GM21367 (cell line): Measurements from ENCODE around the gene COA8.
"Not testable (repeated sequence)": the region's sequence is repeated elsewhere in the genome, so short reads cannot be mapped to it uniquely, and the experiment has no call there.

ENCODE experiments used
- ATAC-seq: cut with Tn5 transposase; IDR thresholded peaks from one replicate; pipeline ENCODE4 v1.9.1; 2021; ENCODE audit not compliant: unreplicated experiment

COA8 gene

GRCh38 chr14:103525430-103526246 lies 37.1 kb upstream of the COA8 start:
- ATAC-seq: not testable (repeated sequence)

- no peak for ATAC-seq
Observed at GRCh38 chr14:103526247-103526913, 36.4 kb upstream of the COA8 start.

- ATAC-seq: no peak
Observed at GRCh38 chr14:103526914-103527248, 35.9 kb upstream of the COA8 start.

- ATAC-seq: peak; percentile 41
Observed at GRCh38 chr14:103527408-103528145, 35.2 kb upstream of the COA8 start.

- no peak for ATAC-seq
Observed at GRCh38 chr14:103528146-103528586, 34.6 kb upstream of the COA8 start.

GRCh38 chr14:103528587-103529382 lies 34.0 kb upstream of the COA8 start, which contains the start of gene TRMT61A:
Gene TRMT61A (plus strand): TSS chr14:103529196. CDS start chr14:103529979, 783 bp downstream.
- peak; percentile 30 for ATAC-seq

GRCh38 chr14:103529383-103530365 lies 33.1 kb upstream of the COA8 start:
- peak; percentile 17 for ATAC-seq

- ATAC-seq: no peak
Observed at GRCh38 chr14:103530390-103530789, 32.4 kb upstream of the COA8 start.

GRCh38 chr14:103530831-103531230 lies 31.9 kb upstream of the COA8 start:
- no peak for ATAC-seq

GRCh38 chr14:103531421-103532215 lies 31.1 kb upstream of the COA8 start:
- ATAC-seq: no peak

GRCh38 chr14:103532216-103533136 lies 30.3 kb upstream of the COA8 start:
- no peak for ATAC-seq

- no peak for ATAC-seq
Observed at GRCh38 chr14:103533137-103533998, 29.4 kb upstream of the COA8 start.

GRCh38 chr14:103533999-103534575 lies 28.7 kb upstream of the COA8 start:
- no peak for ATAC-seq

GRCh38 chr14:103534576-103535061 lies 28.1 kb upstream of the COA8 start:
- ATAC-seq: no peak

GRCh38 chr14:103535081-103535890 lies 27.5 kb upstream of the COA8 start:
- ATAC-seq: no peak
